ENCODE results near the gene YWHAB. TPM values are rescaled to one million over a fixed set of nuclear protein-coding genes. Genes with fewer than 3 reads are reported as not detected.

YWHAB gene
- 64.8 and 69.2 TPM in 2 replicates for total RNA-seq (2014; rRNA removed; shearing (Covaris generic))

DNA sequence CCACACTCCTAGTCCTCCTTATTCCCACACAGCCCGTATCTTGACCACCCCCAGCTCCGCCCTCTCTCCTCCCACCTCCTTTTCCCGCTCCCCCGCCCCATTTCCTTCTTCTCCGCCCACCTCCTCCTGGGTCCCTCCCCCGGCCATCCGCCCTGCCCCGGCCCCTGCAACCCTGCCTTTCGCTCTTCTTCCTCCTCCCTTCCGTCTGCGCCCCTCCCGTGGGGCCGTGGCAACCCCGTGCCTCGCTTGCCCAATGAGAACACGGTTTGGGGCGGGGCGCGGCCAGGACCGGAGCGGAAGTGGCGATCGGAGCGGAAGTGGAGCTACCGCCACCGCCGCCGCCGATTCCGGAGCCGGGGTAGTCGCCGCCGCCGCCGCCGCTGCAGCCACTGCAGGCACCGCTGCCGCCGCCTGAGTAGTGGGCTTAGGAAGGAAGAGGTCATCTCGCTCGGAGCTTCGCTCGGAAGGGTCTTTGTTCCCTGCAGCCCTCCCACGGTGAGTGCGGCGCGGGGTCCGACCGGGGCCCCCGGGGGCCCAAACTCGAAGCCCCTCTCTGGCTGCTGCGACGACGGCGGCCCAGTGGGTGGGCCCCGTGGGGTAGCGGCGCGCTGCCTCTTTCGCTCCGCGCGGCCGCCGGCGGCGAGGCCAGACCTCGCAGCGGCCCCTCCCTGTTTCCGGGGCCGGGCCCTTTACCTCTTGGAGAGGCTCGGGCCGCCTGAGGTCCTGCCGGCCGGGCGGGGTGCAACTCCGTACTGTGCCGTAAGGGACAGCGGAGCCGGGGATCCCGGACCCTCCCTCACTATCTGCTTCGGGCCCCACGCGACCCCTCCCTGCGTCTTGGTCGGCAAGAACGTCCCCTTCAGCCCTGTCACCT is at the start of gene YWHAB:
Gene YWHAB, plus strand, starts transcription at position 314 of the 874 bp plus-strand sequence. CDS start 15,829 bp downstream, outside the sequence.
- Histone ChIP-seq H3K27me3 (ENCODE audit: control insufficient read depth, insufficient read depth, low read length) (no peaks in the 10 kb centered on the region; the same call in 1 of the 2 replicates), H3K4me3 (ENCODE audit: insufficient read depth, low read depth, low read length) (peak within 1 kb of the TSS; percentile 99), H3K36me3 (replicated peaks; ENCODE audit: control insufficient read depth, insufficient read depth, low read length) (no peaks in the 10 kb centered on the region; the same call in 1 of the 2 replicates)
- DNase-seq = peak; percentile 98

GRCh38 chr20:44836601-44837120 is 48.8 kb upstream of the YWHAB start:
- H3K36me3 ChIP-seq (replicated peaks; ENCODE audit: control insufficient read depth, insufficient read depth, low read length) = no peaks in the 10 kb centered on the region
- H3K4me3 ChIP-seq (ENCODE audit: insufficient read depth, low read depth, low read length) = no peak overlapping the region
- no peak for DNase-seq

DNA sequence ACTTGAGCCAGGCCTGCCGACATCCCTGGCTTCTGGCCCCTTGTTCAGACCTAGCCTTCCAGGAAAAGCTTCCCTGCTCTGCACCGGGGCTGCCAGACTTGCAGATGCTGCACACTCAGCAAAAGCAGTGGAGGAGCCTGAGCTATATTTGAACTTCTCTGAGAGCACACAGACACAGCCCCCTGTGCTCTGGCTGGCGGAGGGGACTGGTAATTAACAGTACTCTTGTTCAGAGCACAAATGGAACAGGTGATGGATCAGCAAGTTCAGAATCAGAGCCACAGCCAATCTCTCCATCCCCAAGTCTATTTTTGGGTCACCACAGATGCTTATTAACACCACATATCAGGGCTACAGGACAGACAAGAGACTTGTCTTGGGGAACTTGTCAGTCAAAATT is 47.6 kb upstream of the YWHAB start:
- Histone ChIP-seq H3K27me3 (ENCODE audit: control insufficient read depth, insufficient read depth, low read length) (no peaks in the 10 kb centered on the region), H3K4me3 (ENCODE audit: insufficient read depth, low read depth, low read length) (no peak overlapping the region), H3K36me3 (replicated peaks; ENCODE audit: control insufficient read depth, insufficient read depth, low read length) (no peaks in the 10 kb centered on the region)
- DNase-seq = no peak

More at GRCh38 chr20:44836601-44837120, 48.8 kb upstream of the YWHAB start:
- no peaks in the 10 kb centered on the region; the same call in 1 of the 2 replicates for H3K27me3 ChIP-seq (ENCODE audit: control insufficient read depth, insufficient read depth, low read length)

DNA sequence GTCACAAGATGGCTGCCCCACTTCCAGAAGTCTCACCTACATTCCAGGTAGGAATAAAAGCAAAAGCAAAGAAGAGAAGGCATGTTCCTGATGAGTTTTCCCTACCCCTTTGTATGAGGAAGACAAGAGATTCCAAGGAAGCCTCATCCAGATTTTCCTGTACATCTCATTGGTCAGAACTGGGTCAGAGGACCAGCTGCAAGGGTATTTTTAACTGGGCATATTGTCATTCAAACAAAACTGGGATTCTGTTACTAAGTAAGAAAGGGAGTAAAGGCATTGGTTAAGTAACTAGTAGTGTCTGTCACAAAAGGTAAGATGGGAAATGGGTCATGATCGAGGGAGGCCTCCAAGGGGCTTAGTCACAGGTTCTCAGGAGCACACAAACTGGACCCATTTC is 47.0 kb upstream of the YWHAB start:
- Histone ChIP-seq H3K36me3 (replicated peaks; ENCODE audit: control insufficient read depth, insufficient read depth, low read length) (no peaks in the 10 kb centered on the region), H3K4me3 (ENCODE audit: insufficient read depth, low read depth, low read length) (no peak overlapping the region), H3K27me3 (ENCODE audit: control insufficient read depth, insufficient read depth, low read length) (no peaks in the 10 kb centered on the region)
- no peak for DNase-seq

DNA sequence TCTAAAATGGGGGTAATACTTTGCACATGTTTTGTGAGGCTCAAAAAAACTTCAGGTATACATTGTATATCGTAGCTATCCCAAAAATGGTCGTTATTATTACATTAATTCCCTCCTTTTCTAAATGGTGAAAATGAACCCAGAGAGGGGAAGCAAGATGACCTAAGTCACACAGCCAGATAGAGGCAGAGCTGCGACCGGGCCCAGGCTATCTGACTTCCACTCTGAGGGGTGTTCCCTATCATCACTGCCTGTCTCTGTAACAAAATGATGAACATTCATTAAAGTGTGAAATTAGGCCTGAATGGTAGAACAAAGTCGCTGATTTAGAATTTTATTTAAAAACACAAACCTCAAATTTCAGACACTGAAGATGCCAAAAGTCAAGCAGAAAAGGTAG is 46.0 kb upstream of the YWHAB start:
- no peak overlapping the region for H3K4me3 ChIP-seq (ENCODE audit: insufficient read depth, low read depth, low read length)
- no peak for DNase-seq
- no peaks in the 10 kb centered on the region for H3K36me3 ChIP-seq (replicated peaks; ENCODE audit: control insufficient read depth, insufficient read depth, low read length)
- H3K27me3 ChIP-seq (ENCODE audit: control insufficient read depth, insufficient read depth, low read length) = no peaks in the 10 kb centered on the region

DNA sequence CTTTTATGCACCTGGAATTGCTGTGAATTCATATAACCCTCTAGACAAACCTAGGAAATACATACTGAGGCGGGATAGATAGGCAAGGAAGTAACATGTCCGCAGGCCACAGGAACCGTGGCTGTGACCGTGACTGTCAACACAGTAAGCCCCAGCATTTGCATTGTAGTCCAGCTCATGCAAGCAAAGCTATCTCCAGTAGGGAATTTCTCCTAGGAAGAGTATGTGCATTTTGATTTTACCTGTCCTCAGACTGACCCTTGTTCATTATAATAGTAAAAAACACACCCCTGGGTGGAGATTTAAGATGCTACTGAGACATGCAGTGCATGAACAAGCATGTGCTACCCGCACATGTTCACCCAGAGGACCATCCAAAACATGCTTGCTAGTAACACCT is 44.7 kb upstream of the YWHAB start:
- Histone ChIP-seq H3K27me3 (ENCODE audit: control insufficient read depth, insufficient read depth, low read length) (no peaks in the 10 kb centered on the region), H3K36me3 (replicated peaks; ENCODE audit: control insufficient read depth, insufficient read depth, low read length) (no peaks in the 10 kb centered on the region), H3K4me3 (ENCODE audit: insufficient read depth, low read depth, low read length) (no peak overlapping the region)
- no peak for DNase-seq

GRCh38 chr20:44841955-44842354 is 43.5 kb upstream of the YWHAB start:
- H3K27me3 ChIP-seq (ENCODE audit: control insufficient read depth, insufficient read depth, low read length) = no peaks in the 10 kb centered on the region
- DNase-seq = no peak
- no peak overlapping the region for H3K4me3 ChIP-seq (ENCODE audit: insufficient read depth, low read depth, low read length)
- no peaks in the 10 kb centered on the region for H3K36me3 ChIP-seq (replicated peaks; ENCODE audit: control insufficient read depth, insufficient read depth, low read length)

DNA sequence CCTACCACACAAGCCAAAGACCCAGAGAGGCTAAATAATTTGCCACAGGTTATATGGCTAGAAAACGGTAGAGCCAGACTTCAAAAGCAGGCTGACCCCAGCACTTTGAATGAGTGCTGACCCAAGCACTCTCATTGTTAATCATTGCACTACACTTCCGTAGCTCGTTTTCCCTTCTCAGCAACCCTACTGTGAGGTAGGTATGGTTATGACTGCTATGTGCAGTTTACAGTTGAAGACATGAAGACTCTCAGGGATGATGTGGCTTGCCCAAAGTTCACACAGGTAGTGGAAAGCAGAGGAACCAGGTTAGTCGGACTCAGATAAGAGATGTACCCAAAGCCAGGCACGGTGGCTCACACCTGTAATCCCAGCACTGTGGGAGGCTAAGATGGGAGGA is 41.6 kb upstream of the YWHAB start:
- Histone ChIP-seq H3K36me3 (replicated peaks; ENCODE audit: control insufficient read depth, insufficient read depth, low read length) (no peaks in the 10 kb centered on the region), H3K4me3 (ENCODE audit: insufficient read depth, low read depth, low read length) (no peak overlapping the region), H3K27me3 (ENCODE audit: control insufficient read depth, insufficient read depth, low read length) (no peaks in the 10 kb centered on the region)
- no peak for DNase-seq

DNA sequence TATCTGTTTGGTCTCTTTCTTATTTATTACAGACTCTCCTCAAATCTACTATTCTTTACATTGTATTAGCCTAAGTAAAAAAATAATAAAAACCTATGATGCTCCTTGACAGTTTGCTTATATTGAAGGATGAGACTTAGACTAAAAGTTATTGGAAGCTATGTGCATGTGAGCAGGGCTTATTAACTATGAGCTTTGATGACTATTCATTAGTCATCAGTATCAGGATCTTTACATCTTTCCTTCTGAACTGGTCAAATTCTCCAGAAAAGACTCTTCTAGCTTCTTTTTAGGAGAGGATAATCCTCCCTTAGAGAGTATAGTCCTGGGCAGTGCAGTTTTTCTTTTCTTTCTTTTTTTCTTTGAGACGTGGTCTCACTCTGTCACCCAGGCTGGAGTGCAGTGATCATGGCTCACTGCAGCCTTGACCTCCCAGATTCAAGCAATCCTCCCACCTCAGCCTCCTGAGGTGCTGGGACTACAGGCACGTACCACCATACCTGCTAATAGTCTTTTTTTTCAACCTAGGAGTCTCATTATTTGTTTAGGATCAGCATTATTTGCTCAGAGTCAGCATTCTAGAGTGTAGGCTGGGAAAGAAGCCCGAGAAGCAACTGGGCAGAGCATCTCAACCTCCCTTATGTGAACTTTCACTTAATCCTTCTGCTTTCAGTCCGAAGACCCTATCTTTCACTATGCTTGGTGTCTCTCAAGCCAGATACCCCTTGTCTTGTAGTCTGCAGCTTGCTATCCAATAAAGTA is 37.1 kb upstream of the YWHAB start:
- no peak for DNase-seq

GRCh38 chr20:44849703-44850102 is 35.8 kb upstream of the YWHAB start:
- DNase-seq = no peak
- Histone ChIP-seq H3K4me3 (ENCODE audit: insufficient read depth, low read depth, low read length) (no peak overlapping the region), H3K36me3 (replicated peaks; ENCODE audit: control insufficient read depth, insufficient read depth, low read length) (no peaks in the 10 kb centered on the region), H3K27me3 (ENCODE audit: control insufficient read depth, insufficient read depth, low read length) (no peaks in the 10 kb centered on the region)

More for the DNA sequence above, 37.1 kb upstream of the YWHAB start:
- Histone ChIP-seq H3K4me3 (ENCODE audit: insufficient read depth, low read depth, low read length) (no peak overlapping the region), H3K36me3 (replicated peaks; ENCODE audit: control insufficient read depth, insufficient read depth, low read length) (no peaks in the 10 kb centered on the region), H3K27me3 (ENCODE audit: control insufficient read depth, insufficient read depth, low read length) (no peaks in the 10 kb centered on the region)

- Histone ChIP-seq H3K4me3 (ENCODE audit: insufficient read depth, low read depth, low read length) (no peak overlapping the region), H3K36me3 (replicated peaks; ENCODE audit: control insufficient read depth, insufficient read depth, low read length) (no peaks in the 10 kb centered on the region), H3K27me3 (ENCODE audit: control insufficient read depth, insufficient read depth, low read length) (no peaks in the 10 kb centered on the region)
- DNase-seq = no peak
Measured at GRCh38 chr20:44850272-44850671, 35.2 kb upstream of the YWHAB start.

DNA sequence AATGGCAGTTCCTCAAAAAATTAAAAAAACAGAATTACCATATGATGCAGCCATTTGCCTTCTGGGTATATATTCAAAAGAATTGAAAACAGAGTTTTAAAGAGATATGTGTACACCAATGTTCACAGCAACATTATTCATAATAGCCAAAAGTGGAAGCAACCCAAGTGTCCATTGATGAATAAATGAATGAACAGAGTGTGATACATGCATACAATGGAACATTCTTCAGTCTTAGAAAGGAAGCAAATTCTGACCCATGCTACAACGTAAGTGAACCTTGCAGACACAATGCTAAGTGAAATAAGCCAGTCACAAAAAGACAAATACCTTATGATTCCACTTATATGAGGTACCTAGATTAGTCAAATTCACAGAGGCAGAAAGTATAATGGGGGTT is 34.7 kb upstream of the YWHAB start:
- Histone ChIP-seq H3K36me3 (replicated peaks; ENCODE audit: control insufficient read depth, insufficient read depth, low read length) (no peaks in the 10 kb centered on the region), H3K27me3 (ENCODE audit: control insufficient read depth, insufficient read depth, low read length) (no peaks in the 10 kb centered on the region), H3K4me3 (ENCODE audit: insufficient read depth, low read depth, low read length) (no peak overlapping the region)
- DNase-seq = no peak

- H3K36me3 ChIP-seq (replicated peaks; ENCODE audit: control insufficient read depth, insufficient read depth, low read length) = no peaks in the 10 kb centered on the region
- H3K4me3 ChIP-seq (ENCODE audit: insufficient read depth, low read depth, low read length) = no peak overlapping the region
- no peaks in the 10 kb centered on the region for H3K27me3 ChIP-seq (ENCODE audit: control insufficient read depth, insufficient read depth, low read length)
- DNase-seq = peak; percentile 58
Measured at GRCh38 chr20:44851545-44851944, 34.0 kb upstream of the YWHAB start.

GRCh38 chr20:44856442-44856841 is 29.1 kb upstream of the YWHAB start:
- Histone ChIP-seq H3K36me3 (replicated peaks; ENCODE audit: control insufficient read depth, insufficient read depth, low read length) (no peaks in the 10 kb centered on the region), H3K4me3 (ENCODE audit: insufficient read depth, low read depth, low read length) (no peak overlapping the region), H3K27me3 (ENCODE audit: control insufficient read depth, insufficient read depth, low read length) (no peaks in the 10 kb centered on the region)
- DNase-seq = no peak
